HepG2 (cell line): ENCODE results near the gene CHST11.

Experiments
- BHLHE40 ChIP-seq: IDR thresholded peaks from 2 replicates; pipeline ENCODE4 v1.6.1; 2011; ENCODE audit warnings: low read length, improper control_type of control experiment
- CBX5 ChIP-seq: sonication (generic); formaldehyde crosslinking; IDR thresholded peaks from 2 replicates; pipeline ENCODE4 v1.4.0; 2020; ENCODE audit warnings: missing genetic modification reagents, borderline replicate concordance
- CENPX ChIP-seq: sonication (generic); formaldehyde crosslinking; IDR thresholded peaks from 2 replicates; pipeline ENCODE4 v1.9.0; 2021; ENCODE audit warnings: mild to moderate bottlenecking, missing genetic modification reagents, moderate library complexity
- HCFC1 ChIP-seq: fragments of 150-350 bp; IDR thresholded peaks from 2 replicates; pipeline ENCODE4 v1.6.1; 2014; ENCODE audit warnings: low read depth, low read length
- HMGXB3 ChIP-seq: sonication (generic); formaldehyde crosslinking; IDR thresholded peaks from 2 replicates; pipeline ENCODE4 v1.4.0; 2020; ENCODE audit warnings: missing genetic modification reagents, borderline replicate concordance
- MIXL1 ChIP-seq: IDR thresholded peaks from 2 replicates; pipeline ENCODE4 v1.6.1; 2016
- POLR2A ChIP-seq, 2 experiments: IDR thresholded peaks; 2 replicates each; pipeline ENCODE4 v1.6.1; 2011; ENCODE audit warnings: low read depth in 2 of 2, low read length in 2 of 2, mild to moderate bottlenecking in 1 of 2, moderate library complexity in 1 of 2; ENCODE audit not compliant: insufficient read depth in 1 of 2
- REST ChIP-seq, 2 experiments: IDR thresholded peaks; 2 replicates each; pipeline ENCODE4 v1.6.1; 2011 to 2012; ENCODE audit warnings: low read length in 2 of 2, borderline replicate concordance in 1 of 2, low read depth in 1 of 2, mild to moderate bottlenecking in 1 of 2, moderate library complexity in 1 of 2
- RNF2 ChIP-seq: fragments of 450-650 bp; conservative IDR thresholded peaks from 2 replicates; pipeline ENCODE4 v1.6.1; 2016; ENCODE audit warnings: low read depth
- STAT5B ChIP-seq: sonication (generic); formaldehyde crosslinking; IDR thresholded peaks from 2 replicates; pipeline ENCODE4 v1.4.0; 2020; ENCODE audit warnings: missing genetic modification reagents
- ZFP36 ChIP-seq: fragments of 150-350 bp; IDR thresholded peaks from 2 replicates; pipeline ENCODE4 v1.6.1; 2018; ENCODE audit warnings: borderline replicate concordance, low read length, low read depth; ENCODE audit not compliant: partially characterized antibody

GRCh38 chr12:104769144-104769561, 312.4 kb downstream of the CHST11 start:
- no peak for TF ChIP-seq CENPX (CRISPR knock-in tag)
- TF ChIP-seq ZFP36, result no peak
- no peak for TF ChIP-seq HMGXB3 (CRISPR knock-in tag)
- no peak for TF ChIP-seq STAT5B (CRISPR knock-in tag)
- no peak for TF ChIP-seq POLR2A (IDR thresholded peaks at IDR 0.05; ENCODE audit: insufficient read depth in 1 of 2, low read depth in 2 of 2, low read length in 2 of 2)
- TF ChIP-seq CBX5 (CRISPR knock-in tag), result no peak
- TF ChIP-seq RNF2, result no peak
- no peak for TF ChIP-seq REST (IDR thresholded peaks at IDR 0.05; ENCODE audit: borderline replicate concordance in 1 of 2, low read depth in 1 of 2, low read length in 2 of 2)
- no peak for TF ChIP-seq BHLHE40
- no peak for TF ChIP-seq HCFC1
- TF ChIP-seq MIXL1 (CRISPR knock-in tag), result no peak
